Neutrophil (primary cell): ENCODE results near the gene APOO.

Experiments
- H3K27ac ChIP-seq: fragments of 200-600 bp; sonication (generic); 2 replicates; pipeline ENCODE4 v1.5.1; 2016; ENCODE audit warnings: mild to moderate bottlenecking, moderate library complexity
- H3K27me3 ChIP-seq: fragments of 200-600 bp; sonication (generic); 2 replicates; pipeline ENCODE4 v1.6.0; 2016; ENCODE audit warnings: mild to moderate bottlenecking
- H3K36me3 ChIP-seq: fragments of 200-600 bp; sonication (generic); 2 replicates; pipeline ENCODE4 v1.5.1; 2017
- H3K4me1 ChIP-seq, 2 experiments: fragments of 200-600 bp in 1 of 2; sonication (generic) in 1 of 2; 1 replicate in 1 of 2; 2 replicates in 1 of 2; pipeline versions ENCODE4 v1.5.1 to v1.6.1; 2013 to 2016; ENCODE audit warnings: low read depth in 1 of 2, low read length in 1 of 2, mild to moderate bottlenecking in 1 of 2, moderate library complexity in 1 of 2; ENCODE audit not compliant: control insufficient read depth in 1 of 2, insufficient read depth in 1 of 2
- H3K4me3 ChIP-seq, 2 experiments: fragments of 200-600 bp in 1 of 2; sonication (generic) in 1 of 2; 1 replicate in 1 of 2; 2 replicates in 1 of 2; pipeline ENCODE4 v1.5.1; 2013 to 2016; ENCODE audit warnings: low read depth in 1 of 2, low read length in 1 of 2, mild to moderate bottlenecking in 1 of 2, moderate library complexity in 1 of 2
- H3K9me3 ChIP-seq: fragments of 200-600 bp; sonication (generic); 2 replicates; pipeline ENCODE4 v1.5.1; 2016
- CTCF ChIP-seq: fragments of 200-600 bp; sonication (generic); IDR thresholded peaks from 2 replicates; pipeline ENCODE4 v1.5.1; 2016; ENCODE audit warnings: antibody characterized with exemption

Gene APOO

GRCh38 chrX:23795221-23795620, 112.5 kb downstream of the APOO start:
- no peak overlapping the region for H3K4me3 ChIP-seq
- no peaks in the 10 kb centered on the region for H3K9me3 ChIP-seq
- no peak for TF ChIP-seq CTCF
- H3K27ac ChIP-seq, result no peak overlapping the region
- no peaks in the 10 kb centered on the region for H3K27me3 ChIP-seq
- H3K36me3 ChIP-seq, result no peaks in the 10 kb centered on the region
- H3K4me1 ChIP-seq, result no peaks in the 10 kb centered on the region

GRCh38 chrX:23792861-23793553, 114.7 kb downstream of the APOO start:
- peaks cover 4 to 7% of the 10 kb centered on the region in 2 experiments for H3K4me1 ChIP-seq
- no peak for TF ChIP-seq CTCF
- no peaks in the 10 kb centered on the region for H3K27me3 ChIP-seq
- H3K36me3 ChIP-seq, result no peaks in the 10 kb centered on the region
- H3K27ac ChIP-seq, result no peak overlapping the region
- H3K4me3 ChIP-seq, result no peak overlapping the region
- H3K9me3 ChIP-seq, result no peaks in the 10 kb centered on the region

GRCh38 chrX:23790155-23790497, 117.6 kb downstream of the APOO start:
- peaks cover 12 to 18% of the 10 kb centered on the region in 2 experiments for H3K4me1 ChIP-seq
- no peak for TF ChIP-seq CTCF
- no peaks in the 10 kb centered on the region for H3K9me3 ChIP-seq
- peak overlapping the region; percentile 63 for H3K27ac ChIP-seq
- H3K36me3 ChIP-seq, result peaks cover 14% of the 10 kb centered on the region
- H3K4me3 ChIP-seq, result no peak overlapping the region
- no peaks in the 10 kb centered on the region for H3K27me3 ChIP-seq

GRCh38 chrX:23789386-23790154, 118.2 kb downstream of the APOO start:
- H3K36me3 ChIP-seq, result peaks cover 20% of the 10 kb centered on the region
- no peaks in the 10 kb centered on the region for H3K27me3 ChIP-seq
- H3K4me3 ChIP-seq, result no peak overlapping the region
- no peak for TF ChIP-seq CTCF
- H3K27ac ChIP-seq, result peak overlapping the region; percentile 63
- H3K9me3 ChIP-seq, result no peaks in the 10 kb centered on the region
- peaks cover 15 to 23% of the 10 kb centered on the region in 2 experiments for H3K4me1 ChIP-seq

DNA sequence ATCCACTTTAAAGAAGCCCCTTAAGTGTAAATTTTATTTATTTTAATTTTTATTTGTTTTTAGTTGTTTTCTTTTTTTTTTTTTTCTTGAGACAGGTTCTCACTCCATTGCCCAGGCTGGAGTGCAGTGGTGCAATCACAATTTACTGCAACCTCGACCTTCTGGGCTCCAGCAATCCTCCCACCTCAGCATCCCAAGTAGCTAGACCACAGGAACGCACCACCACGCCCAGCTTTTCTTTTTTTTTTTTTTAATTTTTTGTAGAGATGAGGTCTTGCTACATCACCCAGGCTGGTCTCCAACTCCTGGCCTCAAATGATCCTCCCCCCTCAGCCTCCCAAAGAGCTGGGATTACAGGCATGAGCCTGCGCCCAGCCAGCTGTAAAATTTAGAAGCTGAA, 118.8 kb downstream of the APOO start:
- no peak overlapping the region for H3K27ac ChIP-seq
- peaks cover 20% of the 10 kb centered on the region for H3K36me3 ChIP-seq

More for the DNA sequence above, 118.8 kb downstream of the APOO start:
- no peak overlapping the region for H3K4me3 ChIP-seq
- TF ChIP-seq CTCF, result no peak
- no peaks in the 10 kb centered on the region for H3K9me3 ChIP-seq
- no peaks in the 10 kb centered on the region for H3K27me3 ChIP-seq
- peaks cover 15 to 23% of the 10 kb centered on the region in 2 experiments for H3K4me1 ChIP-seq
